ENCODE measurements around the gene SORCS3.

- no peak for TF ChIP-seq CTCF (IDR thresholded peaks at IDR 0.05)
- no peak for TF ChIP-seq POLR2A (IDR thresholded peaks at IDR 0.05)
Measured at GRCh38 chr10:104617831-104618230, 23.3 kb upstream of the SORCS3 start.

Measured in esophagus squamous epithelium (tissue), 4 donors.